Adrenal gland (tissue), 5 donors: ENCODE measurements around the gene INSL3.

Experiments
- CTCF ChIP-seq, 6 experiments: fragments of 450-650 bp in 4 of 6; fragments of 200-600 bp in 2 of 6; sonication (generic) in 1 of 6; IDR thresholded peaks; 1 replicate in 5 of 6; 2 replicates in 1 of 6; pipeline versions ENCODE4 v1.5.1 to v1.8.0; 2016 to 2021; ENCODE audit warnings: antibody characterized with exemption in 6 of 6, mild to moderate bottlenecking in 2 of 6, moderate library complexity in 1 of 6
- POLR2A ChIP-seq, 2 donors: fragments of 450-650 bp; IDR thresholded peaks; one replicate each; pipeline ENCODE4 v1.6.1; 2017; ENCODE audit warnings: antibody characterized with exemption in 2 of 2, mild to moderate bottlenecking in 2 of 2, moderate library complexity in 1 of 2
- donor health status: DM: no; HTN: no; CAD: no.

- TF ChIP-seq CTCF (IDR thresholded peaks at IDR 0.05): no peak
- no peak for TF ChIP-seq POLR2A (IDR thresholded peaks at IDR 0.05)
Measured at GRCh38 chr19:17868669-17869068, 47.4 kb upstream of the INSL3 start.
